Lung (tissue), 12 donors: ENCODE results near the gene PPP5C. TPM values are rescaled to one million over a fixed set of nuclear protein-coding genes. Genes with fewer than 3 reads are reported as not detected.

Experiments
- ATAC-seq: fragments of 200-7000 bp; cut with Tn5 transposase; one replicate; pipeline ENCODE4 v1.9.1; 2020; ENCODE audit warnings: moderate number of reproducible peaks; ENCODE audit not compliant: insufficient read depth, low FRiP score
- DNase-seq, 3 donors: peaks; one replicate each; pipeline ENCODE4 v3.0.0-alpha.2; 2013 to 2017
- H3K27ac ChIP-seq, 2 donors: one replicate each; pipeline ENCODE4 v1.5.1; 2013; ENCODE audit warnings: mild to moderate bottlenecking in 2 of 2, moderate library complexity in 2 of 2, control low read depth in 1 of 2, inconsistent platforms in 1 of 2, low read depth in 1 of 2, low read length in 1 of 2
- H3K27me3 ChIP-seq, 3 donors: one replicate each; pipeline ENCODE4 v1.5.1; 2013; ENCODE audit warnings: low read length in 2 of 3; ENCODE audit not compliant: control insufficient read depth in 3 of 3, insufficient read depth in 3 of 3
- H3K36me3 ChIP-seq, 4 donors: one replicate each; pipeline ENCODE4 v1.5.1; 2013; ENCODE audit warnings: low read length in 4 of 4, mild to moderate bottlenecking in 1 of 4, moderate library complexity in 1 of 4; ENCODE audit not compliant: control insufficient read depth in 4 of 4, insufficient read depth in 4 of 4
- H3K4me1 ChIP-seq, 5 donors: one replicate each; pipeline ENCODE4 v1.5.1; 2013; ENCODE audit warnings: low read length in 5 of 5, mild to moderate bottlenecking in 2 of 5, moderate library complexity in 1 of 5; ENCODE audit not compliant: control insufficient read depth in 5 of 5, insufficient read depth in 5 of 5
- H3K4me3 ChIP-seq: one replicate; pipeline ENCODE4 v1.5.1; 2013; ENCODE audit warnings: mild to moderate bottlenecking, control low read depth, moderate library complexity
- H3K9ac ChIP-seq, 2 donors: one replicate each; pipeline ENCODE4 v1.5.1; 2013; ENCODE audit warnings: low read length in 2 of 2, control low read depth in 1 of 2; ENCODE audit not compliant: insufficient read depth in 1 of 2
- H3K9me3 ChIP-seq, 4 donors: one replicate each; pipeline ENCODE4 v1.5.1; 2013; ENCODE audit warnings: low read length in 3 of 4, mild to moderate bottlenecking in 1 of 4, moderate library complexity in 1 of 4; ENCODE audit not compliant: control insufficient read depth in 4 of 4, insufficient read depth in 3 of 4
- CTCF ChIP-seq: IDR thresholded peaks from 2 replicates; pipeline ENCODE4 v1.5.1; 2012; ENCODE audit warnings: mild to moderate bottlenecking; ENCODE audit errors: control extremely low read depth, extremely low read depth
- WGBS, 2 donors: extraction: QIAGEN DNeasy Blood & Tissue Kit; methylation state at CpG; one replicate each; pipeline ENCODE4 v1.1.7; 2013; 5-methylcytosine and 5-hydroxymethylcytosine counted together
- polyA plus RNA-seq, 2 donors: library from polyadenylated mRNA; stranded (reverse); fragments of 200-250 nt; gene quantifications; one replicate each; pipeline ENCODE4 v1.2.1, GENCODE V29; 2013
- total RNA-seq, 2 donors: library from RNA; depleted of rRNA in 1 of 2; stranded (reverse); fragments of >200 nt in 1 of 2; gene quantifications; one replicate each; pipeline ENCODE4 v1.2.1, GENCODE V29; 2014 to 2021
- donor health status: control.
- donor health status: control.
- donor health status: Bipolar disorder and iron deficiency.
- donor health status: healthy.
- donor health status: DM: yes; HTN: yes; CAD: no.

The PPP5C gene
- total and polyA plus RNA-seq, 4 donors: 48.5 to 69.8 (median 54.6) TPM

- H3K4me3 ChIP-seq: no peak overlapping the region
- H3K27me3 ChIP-seq: peaks cover 0 to 3% (median 0%) of the 10 kb centered on the region in 3 donors
- H3K36me3 ChIP-seq: no peaks in the 10 kb centered on the region
- DNase-seq: no peak
- no peaks in the 10 kb centered on the region for H3K9me3 ChIP-seq
- H3K9ac ChIP-seq: no peak overlapping the region
- WGBS, 2 donors: 86 to 93% methylated on average over 7 of the region's 7 CpGs
- TF ChIP-seq CTCF: no peak
- no peak overlapping the region for H3K27ac ChIP-seq
- H3K4me1 ChIP-seq: peaks cover 0 to 9% (median 0%) of the 10 kb centered on the region in 5 donors
- no peak for ATAC-seq
Observed at GRCh38 chr19:46420056-46420455, 73.2 kb downstream of the PPP5C start.

GRCh38 chr19:46422344-46422743 is 75.5 kb downstream of the PPP5C start:
- Histone ChIP-seq H3K4me3 (no peak overlapping the region), H3K9ac (no peak overlapping the region), H3K27ac (no peak overlapping the region), H3K36me3 (no peaks in the 10 kb centered on the region), H3K9me3 (no peaks in the 10 kb centered on the region), H3K4me1 (peaks cover 0 to 15% (median 0%) of the 10 kb centered on the region in 5 donors), H3K27me3 (peaks cover 0 to 3% (median 0%) of the 10 kb centered on the region in 3 donors)
- 82 to 87% methylated on average over 2 of the region's 2 CpGs for WGBS, 2 donors
- TF ChIP-seq CTCF: no peak
- no peak for ATAC-seq
- DNase-seq: no peak

- no peak overlapping the region for H3K4me3 ChIP-seq
- ATAC-seq: no peak
- DNase-seq: no peak
- no peak for TF ChIP-seq CTCF
- H3K4me1 ChIP-seq: peaks cover 0 to 15% (median 0%) of the 10 kb centered on the region in 5 donors
- H3K36me3 ChIP-seq: no peaks in the 10 kb centered on the region
- WGBS, 2 donors: 60 to 84% methylated on average over 5 of the region's 5 CpGs
- no peaks in the 10 kb centered on the region for H3K9me3 ChIP-seq
- no peak overlapping the region for H3K9ac ChIP-seq
- no peak overlapping the region for H3K27ac ChIP-seq
- peaks cover 0 to 3% (median 0%) of the 10 kb centered on the region in 3 donors for H3K27me3 ChIP-seq
Observed at GRCh38 chr19:46423188-46423587, 76.3 kb downstream of the PPP5C start.

- Histone ChIP-seq H3K4me1 (peaks cover 0 to 15% (median 3%) of the 10 kb centered on the region in 5 donors), H3K4me3 (no peak overlapping the region), H3K27ac (no peak overlapping the region), H3K27me3 (peaks cover 0 to 3% (median 2%) of the 10 kb centered on the region in 3 donors), H3K9me3 (no peaks in the 10 kb centered on the region), H3K9ac (peak overlapping the region in 1 of 2 donors; percentile 24), H3K36me3 (no peaks in the 10 kb centered on the region)
- 2 to 12% methylated on average over 10 of the region's 10 CpGs for WGBS, 2 donors
- peak; percentile 56 to 86 (median 78) for DNase-seq
- no peak for ATAC-seq
- no peak for TF ChIP-seq CTCF
Observed at GRCh38 chr19:46426035-46426505, 79.2 kb downstream of the PPP5C start.
